Osteoblast (primary cell): ENCODE data around the gene GFOD1. TPM values are rescaled to one million over a fixed set of nuclear protein-coding genes. Genes with fewer than 3 reads are reported as not detected.

Experiments
- DNase-seq: peaks from one replicate; pipeline ENCODE4 v3.0.0; 2011; ENCODE audit warnings: low spot score, mixed read lengths; ENCODE audit not compliant: insufficient read length; ENCODE audit errors: missing footprints
- H2AFZ ChIP-seq: 2 replicates; pipeline ENCODE4 v1.6.0; 2011; ENCODE audit warnings: mild to moderate bottlenecking, low read length
- H3K27ac ChIP-seq: 2 replicates; pipeline ENCODE4 v1.5.1; 2011; ENCODE audit warnings: mild to moderate bottlenecking, low read depth, low read length, moderate library complexity
- H3K27me3 ChIP-seq: 2 replicates; pipeline ENCODE4 v1.6.0; 2012; ENCODE audit warnings: mild to moderate bottlenecking, control low read depth, inconsistent platforms, low read length, moderate library complexity; ENCODE audit not compliant: insufficient read depth
- H3K36me3 ChIP-seq: 2 replicates; pipeline ENCODE4 v1.5.1; 2011; ENCODE audit warnings: mild to moderate bottlenecking, low read length, control low read depth, moderate library complexity; ENCODE audit not compliant: insufficient read depth
- H3K4me1 ChIP-seq: 2 replicates; pipeline ENCODE4 v1.5.1; 2011; ENCODE audit warnings: mild to moderate bottlenecking, low read length, control low read depth, moderate library complexity; ENCODE audit not compliant: insufficient read depth
- H3K4me2 ChIP-seq: 2 replicates; pipeline ENCODE4 v1.6.0; 2011; ENCODE audit warnings: mild to moderate bottlenecking, low read length; ENCODE audit not compliant: insufficient read depth
- H3K4me3 ChIP-seq: fragments of 200-600 bp; sonication (generic); 3 replicates; pipeline ENCODE4 v1.5.1; 2012; ENCODE audit warnings: mild to moderate bottlenecking, low read length, inconsistent platforms; ENCODE audit not compliant: insufficient read depth
- H3K79me2 ChIP-seq: 2 replicates; pipeline ENCODE4 v1.6.0; 2012; ENCODE audit warnings: mild to moderate bottlenecking, low read length, control low read depth, inconsistent platforms; ENCODE audit not compliant: insufficient read depth
- H3K9me3 ChIP-seq: 2 replicates; pipeline ENCODE4 v1.5.1; 2011; ENCODE audit warnings: low read depth, low read length, control low read depth
- H4K20me1 ChIP-seq: 2 replicates; pipeline ENCODE4 v1.6.0; 2012; ENCODE audit warnings: mild to moderate bottlenecking, low read length, control low read depth; ENCODE audit not compliant: insufficient read depth
- CTCF ChIP-seq: IDR thresholded peaks from 2 replicates; pipeline ENCODE4 v1.5.1; 2011; ENCODE audit warnings: mild to moderate bottlenecking, low read depth, low read length, moderate library complexity; ENCODE audit errors: extremely low read depth
- total RNA-seq: library from RNA; depleted of rRNA; stranded (reverse); fragments of >200 nt; gene quantifications from 2 replicates; pipeline ENCODE4 v1.2.3, GENCODE V29; 2012

GFOD1 gene
- total RNA-seq, 1 donor = 3.6 TPM

- peak; percentile 68 for DNase-seq
- Histone ChIP-seq H2AFZ (no peak overlapping the region), H3K4me2 (no peak overlapping the region), H3K9me3 (no peaks in the 10 kb centered on the region), H4K20me1 (no peaks in the 10 kb centered on the region), H3K79me2 (no peaks in the 10 kb centered on the region), H3K36me3 (no peaks in the 10 kb centered on the region), H3K27ac (peak overlapping the region; percentile 54), H3K4me1 (peaks cover 26% of the 10 kb centered on the region), H3K4me3 (no peak overlapping the region), H3K27me3 (no peaks in the 10 kb centered on the region)
- no peak for TF ChIP-seq CTCF
These were observed 79.4 kb downstream of the GFOD1 start for GRCh38 chr6:13407709-13408695.

- H2AFZ ChIP-seq = no peak overlapping the region
- no peak overlapping the region for H3K4me3 ChIP-seq
- no peaks in the 10 kb centered on the region for H3K36me3 ChIP-seq
- H3K4me2 ChIP-seq = no peak overlapping the region
- no peak for TF ChIP-seq CTCF
- H3K27ac ChIP-seq = peak overlapping the region; percentile 54
- no peaks in the 10 kb centered on the region for H3K79me2 ChIP-seq
- no peaks in the 10 kb centered on the region for H4K20me1 ChIP-seq
- no peak for DNase-seq
- no peaks in the 10 kb centered on the region for H3K9me3 ChIP-seq
- peaks cover 26% of the 10 kb centered on the region for H3K4me1 ChIP-seq
- no peaks in the 10 kb centered on the region for H3K27me3 ChIP-seq
These were observed 80.1 kb downstream of the GFOD1 start for GRCh38 chr6:13407368-13407708.

GRCh38 chr6:13406781-13407180 is 80.6 kb downstream of the GFOD1 start:
- H4K20me1 ChIP-seq = no peaks in the 10 kb centered on the region
- peaks cover 26% of the 10 kb centered on the region for H3K4me1 ChIP-seq
- no peak overlapping the region for H2AFZ ChIP-seq
- H3K27ac ChIP-seq = no peak overlapping the region
- no peak overlapping the region for H3K4me3 ChIP-seq
- DNase-seq = no peak
- H3K79me2 ChIP-seq = no peaks in the 10 kb centered on the region
- H3K36me3 ChIP-seq = no peaks in the 10 kb centered on the region
- H3K27me3 ChIP-seq = no peaks in the 10 kb centered on the region
- H3K9me3 ChIP-seq = no peaks in the 10 kb centered on the region
- no peak overlapping the region for H3K4me2 ChIP-seq
- no peak for TF ChIP-seq CTCF

GRCh38 chr6:13405961-13406477 is 81.4 kb downstream of the GFOD1 start:
- peak overlapping the region; percentile 43 for H2AFZ ChIP-seq
- no peak overlapping the region for H3K4me2 ChIP-seq
- no peaks in the 10 kb centered on the region for H3K9me3 ChIP-seq
- H4K20me1 ChIP-seq = no peaks in the 10 kb centered on the region
- no peak for DNase-seq
- no peak overlapping the region for H3K4me3 ChIP-seq
- no peak for TF ChIP-seq CTCF
- H3K79me2 ChIP-seq = no peaks in the 10 kb centered on the region
- H3K27ac ChIP-seq = no peak overlapping the region
- no peaks in the 10 kb centered on the region for H3K27me3 ChIP-seq
- H3K4me1 ChIP-seq = peaks cover 26% of the 10 kb centered on the region
- no peaks in the 10 kb centered on the region for H3K36me3 ChIP-seq
